Loucy (cell line): ENCODE measurements around the gene RHBDD3.

ENCODE experiments used
- H2AFZ ChIP-seq: fragments of 200-600 bp; sonication (generic); 2 replicates; pipeline ENCODE4 v1.6.0; 2016; ENCODE audit warnings: antibody characterized with exemption, mild to moderate bottlenecking, low read length, moderate library complexity
- H3F3A ChIP-seq: fragments of 200-600 bp; 2 replicates; pipeline ENCODE4 v1.6.0; 2016; ENCODE audit warnings: antibody characterized with exemption, low read depth, mild to moderate bottlenecking
- H3K27me3 ChIP-seq: fragments of 200-600 bp; sonication (generic); 2 replicates; pipeline ENCODE4 v1.6.1; 2014; ENCODE audit warnings: low read length, mild to moderate bottlenecking; ENCODE audit not compliant: insufficient read depth, poor library complexity, severe bottlenecking
- H3K36me3 ChIP-seq: fragments of 200-600 bp; sonication (generic); 2 replicates; pipeline ENCODE4 v1.6.1; 2016; ENCODE audit warnings: low read length; ENCODE audit not compliant: insufficient read depth
- H3K4me1 ChIP-seq: fragments of 200-600 bp; sonication (generic); 2 replicates; pipeline ENCODE4 v1.5.1; 2014; ENCODE audit warnings: low read length, mild to moderate bottlenecking; ENCODE audit not compliant: insufficient read depth, poor library complexity, severe bottlenecking
- H3K4me2 ChIP-seq: fragments of 200-600 bp; sonication (generic); 2 replicates; pipeline ENCODE4 v1.6.0; 2014; ENCODE audit warnings: antibody characterized with exemption, low read length, low read depth, mild to moderate bottlenecking; ENCODE audit not compliant: poor library complexity, severe bottlenecking
- H3K4me3 ChIP-seq: fragments of 200-600 bp; sonication (generic); 2 replicates; pipeline ENCODE4 v1.5.1; 2014; ENCODE audit warnings: low read length, mild to moderate bottlenecking, mixed read lengths; ENCODE audit not compliant: poor library complexity, severe bottlenecking
- H3K79me2 ChIP-seq: fragments of 200-600 bp; sonication (generic); 2 replicates; pipeline ENCODE4 v1.6.1; 2014; ENCODE audit warnings: low read length; ENCODE audit not compliant: insufficient read depth
- H3K9ac ChIP-seq: fragments of 200-600 bp; sonication (generic); 2 replicates; pipeline ENCODE4 v1.6.0; 2014; ENCODE audit warnings: mild to moderate bottlenecking, low read depth, low read length, moderate library complexity; ENCODE audit not compliant: poor library complexity, severe bottlenecking
- H3K9me2 ChIP-seq: fragments of 200-600 bp; sonication (generic); replicated peaks from 2 replicates; pipeline ENCODE4 v1.6.1; 2016; ENCODE audit warnings: low read depth, low read length, mixed read lengths
- H3K9me3 ChIP-seq: fragments of 200-600 bp; sonication (generic); 2 replicates; pipeline ENCODE4 v1.6.1; 2014; ENCODE audit warnings: mild to moderate bottlenecking, antibody characterized with exemption, low read length, low read depth; ENCODE audit not compliant: insufficient read depth
- H4K20me1 ChIP-seq: fragments of 200-600 bp; sonication (generic); 2 replicates; pipeline ENCODE4 v1.6.0; 2014; ENCODE audit warnings: antibody characterized with exemption, low read length, mild to moderate bottlenecking; ENCODE audit not compliant: insufficient read depth, poor library complexity, severe bottlenecking
- EZH2phosphoT487 ChIP-seq: fragments of 200-600 bp; IDR thresholded peaks from 2 replicates; pipeline ENCODE4 v1.6.1; 2018; ENCODE audit warnings: antibody characterized with exemption, mild to moderate bottlenecking, moderate library complexity, borderline replicate concordance
- TF ChIP-seq, protein P1 (sequence below): fragments of 200-600 bp; sonication (generic); conservative IDR thresholded peaks from 2 replicates; pipeline ENCODE4 v1.5.1; 2014; ENCODE audit warnings: mild to moderate bottlenecking, antibody characterized with exemption, low read length

Gene RHBDD3

DNA sequence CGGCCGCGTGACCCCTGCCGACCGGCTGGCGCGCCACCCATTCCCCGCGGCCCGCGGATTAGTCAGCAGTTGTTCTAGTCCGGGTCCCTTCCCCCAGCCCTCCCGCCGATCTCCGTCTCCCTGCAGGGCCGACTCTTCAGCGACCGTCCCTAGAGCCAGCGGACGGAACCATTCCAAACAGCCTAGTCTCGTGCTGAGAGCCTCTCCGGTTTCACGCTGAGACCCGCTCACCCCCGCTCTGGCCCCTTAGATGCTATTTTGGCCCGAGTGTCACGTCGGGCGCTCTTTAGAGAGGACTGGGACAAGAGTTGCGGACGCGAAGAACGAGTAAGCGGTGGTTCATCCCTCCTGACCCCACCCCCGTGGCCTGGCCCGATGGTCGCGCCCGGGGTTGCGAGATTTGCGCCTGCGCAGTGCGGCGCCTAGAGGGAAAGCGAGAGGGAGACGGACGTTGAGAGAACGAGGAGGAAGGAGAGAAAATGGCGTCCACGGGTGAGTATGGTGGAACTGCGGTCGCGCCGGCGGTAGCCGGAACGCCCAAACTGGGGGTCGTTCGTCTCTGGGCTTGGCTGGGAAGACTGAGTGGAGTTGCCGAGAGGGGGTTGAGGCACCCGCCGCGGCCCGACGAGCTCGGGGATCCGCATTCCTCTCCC is at the start of gene RHBDD3, which contains the start of gene EWSR1:
Gene RHBDD3 (minus strand): TSS at position 124 of the 653 bp plus-strand sequence. CDS start 2,355 bp downstream, outside the sequence.
Gene EWSR1 (plus strand): TSS at position 411 of the 653 bp plus-strand sequence. CDS start 69 bp downstream, at position 480.
- peak within 1 kb of the TSS; percentile 99 for H3K9ac ChIP-seq
- H3K4me3 ChIP-seq = peak within 1 kb of the TSS; percentile 94
- peaks cover 78% of the 10 kb centered on the region for H3K79me2 ChIP-seq
- H3K4me1 ChIP-seq = peaks cover 51% of the 10 kb centered on the region
- H3K9me3 ChIP-seq = no peaks in the 10 kb centered on the region
- peak within 1 kb of the TSS; percentile 94 for H2AFZ ChIP-seq
- TF ChIP-seq, protein P1, sequence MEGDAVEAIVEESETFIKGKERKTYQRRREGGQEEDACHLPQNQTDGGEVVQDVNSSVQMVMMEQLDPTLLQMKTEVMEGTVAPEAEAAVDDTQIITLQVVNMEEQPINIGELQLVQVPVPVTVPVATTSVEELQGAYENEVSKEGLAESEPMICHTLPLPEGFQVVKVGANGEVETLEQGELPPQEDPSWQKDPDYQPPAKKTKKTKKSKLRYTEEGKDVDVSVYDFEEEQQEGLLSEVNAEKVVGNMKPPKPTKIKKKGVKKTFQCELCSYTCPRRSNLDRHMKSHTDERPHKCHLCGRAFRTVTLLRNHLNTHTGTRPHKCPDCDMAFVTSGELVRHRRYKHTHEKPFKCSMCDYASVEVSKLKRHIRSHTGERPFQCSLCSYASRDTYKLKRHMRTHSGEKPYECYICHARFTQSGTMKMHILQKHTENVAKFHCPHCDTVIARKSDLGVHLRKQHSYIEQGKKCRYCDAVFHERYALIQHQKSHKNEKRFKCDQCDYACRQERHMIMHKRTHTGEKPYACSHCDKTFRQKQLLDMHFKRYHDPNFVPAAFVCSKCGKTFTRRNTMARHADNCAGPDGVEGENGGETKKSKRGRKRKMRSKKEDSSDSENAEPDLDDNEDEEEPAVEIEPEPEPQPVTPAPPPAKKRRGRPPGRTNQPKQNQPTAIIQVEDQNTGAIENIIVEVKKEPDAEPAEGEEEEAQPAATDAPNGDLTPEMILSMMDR = no peak
- TF ChIP-seq EZH2phosphoT487 = no peak
- no peaks in the 10 kb centered on the region for H3K9me2 ChIP-seq
- H3K27me3 ChIP-seq = peaks cover 6% of the 10 kb centered on the region
- H3F3A ChIP-seq = no peaks in the 10 kb centered on the region
- H3K36me3 ChIP-seq = peaks cover 20% of the 10 kb centered on the region
- H3K4me2 ChIP-seq = peak within 1 kb of the TSS; percentile 100
- H4K20me1 ChIP-seq = peaks cover 52% of the 10 kb centered on the region

DNA sequence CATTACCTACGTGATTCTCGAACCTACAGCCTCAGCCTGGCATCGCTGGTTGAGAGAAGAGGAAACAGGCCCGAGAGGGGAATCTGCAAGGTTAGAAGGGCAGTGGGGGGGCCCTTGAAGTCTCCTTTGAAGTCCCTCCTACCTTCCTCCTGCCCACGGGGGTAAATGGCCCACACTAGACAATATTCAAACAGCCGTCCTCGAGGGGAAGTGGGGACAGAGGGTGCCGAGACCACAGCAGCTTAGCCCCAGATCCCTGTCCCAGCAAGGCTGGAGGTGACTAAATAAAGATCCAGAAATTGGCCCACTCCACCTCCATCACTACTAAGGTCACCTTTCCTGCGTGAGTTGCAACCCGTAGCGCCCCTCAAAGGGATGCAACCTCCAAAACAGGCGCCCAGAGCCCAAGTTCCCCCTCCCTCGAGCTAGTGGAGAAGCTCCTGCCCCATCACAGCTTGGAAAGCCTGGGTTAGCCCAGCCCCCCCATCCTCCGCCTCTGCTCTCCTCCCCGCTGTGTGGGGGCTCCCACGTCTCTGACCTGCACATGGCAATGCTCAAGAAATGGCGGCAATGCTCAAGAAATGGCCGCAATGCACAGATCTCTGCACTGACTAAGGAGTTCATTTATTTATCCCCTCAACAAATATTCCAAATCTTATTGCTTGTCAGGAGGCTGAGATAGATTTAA is 48.5 kb upstream of the RHBDD3 start:
- Histone ChIP-seq H3K27me3 (no peaks in the 10 kb centered on the region), H2AFZ (no peak overlapping the region), H3K9me2 (no peaks in the 10 kb centered on the region), H3K4me2 (no peak overlapping the region), H3K79me2 (no peaks in the 10 kb centered on the region), H4K20me1 (no peaks in the 10 kb centered on the region), H3F3A (no peaks in the 10 kb centered on the region), H3K9ac (no peak overlapping the region), H3K4me1 (no peaks in the 10 kb centered on the region), H3K36me3 (no peaks in the 10 kb centered on the region), H3K9me3 (no peaks in the 10 kb centered on the region), H3K4me3 (no peak overlapping the region)
- TF ChIP-seq, protein P1 = no peak
- no peak for TF ChIP-seq EZH2phosphoT487

DNA sequence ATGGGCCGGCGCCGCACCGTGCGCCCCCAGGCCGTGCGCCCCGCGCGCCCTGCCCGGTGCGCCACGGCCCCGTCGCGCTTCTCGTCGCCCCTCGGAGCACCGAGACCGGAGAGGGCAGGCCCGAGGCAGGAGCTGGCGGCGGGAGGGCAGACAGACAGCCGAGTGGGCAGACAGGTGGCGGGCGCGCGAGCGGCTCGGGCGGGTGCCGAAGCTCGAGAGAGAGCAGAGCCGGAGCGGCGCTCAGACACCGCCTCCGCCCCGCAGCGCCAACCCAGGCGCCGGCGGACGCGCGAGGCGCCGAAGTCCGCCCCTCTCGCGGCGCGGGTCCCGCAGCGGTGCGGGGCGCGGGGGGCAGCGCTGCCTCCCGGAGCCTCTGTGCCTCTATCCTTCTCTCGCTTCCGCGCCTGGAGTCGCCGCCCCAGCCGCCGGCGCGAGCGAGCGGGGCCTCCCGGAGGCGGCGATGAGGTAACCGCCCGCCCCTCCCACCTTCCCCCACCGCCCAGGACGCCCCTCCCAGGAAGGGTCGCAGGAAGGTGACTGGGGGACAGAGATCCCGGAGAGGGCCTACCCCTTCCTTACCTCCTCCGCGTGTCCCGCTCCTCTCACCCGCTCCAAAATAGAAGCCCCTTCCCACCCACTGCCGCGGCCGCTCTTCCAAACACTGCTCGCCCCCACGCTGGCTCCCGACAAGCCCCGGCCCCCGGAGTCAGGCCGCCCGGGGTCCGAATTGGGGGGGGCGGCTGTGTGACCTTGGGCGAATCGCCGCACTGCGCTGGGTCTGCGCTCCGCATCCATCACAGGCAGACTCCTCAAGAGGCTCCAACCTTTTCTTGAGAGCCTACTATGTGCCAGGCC is 47.7 kb upstream of the RHBDD3 start, which contains the start of gene RASL10A:
Gene RASL10A (minus strand): TSS at position 412 of the 855 bp plus-strand sequence. CDS start 451 bp downstream, outside the sequence.
- H2AFZ ChIP-seq = no peak within 1 kb of the TSS; the same call in 1 of the 2 replicates
- no peaks in the 10 kb centered on the region for H4K20me1 ChIP-seq
- H3K79me2 ChIP-seq = no peaks in the 10 kb centered on the region
- no peaks in the 10 kb centered on the region for H3K27me3 ChIP-seq
- H3K36me3 ChIP-seq = no peaks in the 10 kb centered on the region
- TF ChIP-seq EZH2phosphoT487 = no peak
- TF ChIP-seq, protein P1 = no peak
- no peaks in the 10 kb centered on the region for H3K9me2 ChIP-seq
- H3K4me2 ChIP-seq = no peak within 1 kb of the TSS
- H3K4me3 ChIP-seq = no peak within 1 kb of the TSS
- H3K9me3 ChIP-seq = no peaks in the 10 kb centered on the region
- H3K4me1 ChIP-seq = no peaks in the 10 kb centered on the region
- H3K9ac ChIP-seq = no peak within 1 kb of the TSS
- no peaks in the 10 kb centered on the region for H3F3A ChIP-seq
